Pons (tissue), 1 donor: ENCODE data around the gene MPV17.
"Not testable (repeated sequence)": the region's sequence is repeated elsewhere in the genome, so short reads cannot be mapped to it uniquely, and the experiment has no call there.

Experiments used
- DNase-seq: peaks from one replicate; pipeline ENCODE4 v3.0.0-alpha.2; 2016; ENCODE audit warnings: low spot score

MPV17 gene

GRCh38 chr2:27323596-27324285 lies 844 bp upstream of the MPV17 start:
- no peak for DNase-seq

DNA sequence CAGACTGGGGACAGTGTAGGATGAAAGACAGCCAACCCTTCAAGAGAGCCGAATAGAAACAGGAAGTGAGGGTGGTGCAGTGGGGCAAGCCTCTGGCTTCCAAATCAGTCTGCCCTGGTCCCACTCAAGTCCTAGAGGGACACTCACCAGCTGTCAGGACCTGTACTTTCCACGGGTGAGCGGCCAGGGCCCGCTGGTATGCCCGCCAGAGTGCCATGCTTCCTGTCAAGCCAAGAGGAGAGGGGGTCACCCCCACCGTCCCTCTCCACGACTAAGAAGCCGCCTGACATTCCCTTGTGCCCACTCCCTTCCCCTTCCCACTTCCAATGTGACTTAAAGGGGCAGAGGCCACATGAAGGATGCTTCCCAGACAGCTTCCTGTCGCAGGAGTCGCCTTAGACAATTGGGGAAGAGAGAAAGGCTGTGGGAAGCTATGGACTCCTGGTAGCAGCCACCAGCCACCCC lies 564 bp downstream of the MPV17 start:
- DNase-seq, result no peak

GRCh38 chr2:27320958-27321543 lies 1.8 kb downstream of the MPV17 start:
- no peak for DNase-seq

DNA sequence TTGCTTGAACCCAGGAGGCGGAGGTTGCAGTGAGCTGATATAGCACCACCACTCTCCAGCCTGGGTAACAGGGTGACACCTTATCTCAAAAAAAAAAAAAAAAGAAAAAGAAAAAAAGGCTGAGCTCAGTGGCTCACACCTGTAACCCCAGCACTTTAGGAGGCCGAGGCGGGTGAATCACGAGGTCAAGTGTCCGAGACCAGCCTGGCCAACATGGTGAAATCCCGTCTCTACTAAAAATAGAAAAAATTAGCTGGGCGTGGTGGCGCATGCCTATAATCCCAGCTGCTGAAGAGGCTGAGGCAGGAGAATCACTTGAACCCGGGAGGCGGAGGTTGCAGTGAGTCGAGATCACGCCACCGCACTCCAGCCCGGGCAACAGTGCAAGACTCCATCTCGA lies 3.1 kb downstream of the MPV17 start:
- DNase-seq, result not testable (repeated sequence)

DNA sequence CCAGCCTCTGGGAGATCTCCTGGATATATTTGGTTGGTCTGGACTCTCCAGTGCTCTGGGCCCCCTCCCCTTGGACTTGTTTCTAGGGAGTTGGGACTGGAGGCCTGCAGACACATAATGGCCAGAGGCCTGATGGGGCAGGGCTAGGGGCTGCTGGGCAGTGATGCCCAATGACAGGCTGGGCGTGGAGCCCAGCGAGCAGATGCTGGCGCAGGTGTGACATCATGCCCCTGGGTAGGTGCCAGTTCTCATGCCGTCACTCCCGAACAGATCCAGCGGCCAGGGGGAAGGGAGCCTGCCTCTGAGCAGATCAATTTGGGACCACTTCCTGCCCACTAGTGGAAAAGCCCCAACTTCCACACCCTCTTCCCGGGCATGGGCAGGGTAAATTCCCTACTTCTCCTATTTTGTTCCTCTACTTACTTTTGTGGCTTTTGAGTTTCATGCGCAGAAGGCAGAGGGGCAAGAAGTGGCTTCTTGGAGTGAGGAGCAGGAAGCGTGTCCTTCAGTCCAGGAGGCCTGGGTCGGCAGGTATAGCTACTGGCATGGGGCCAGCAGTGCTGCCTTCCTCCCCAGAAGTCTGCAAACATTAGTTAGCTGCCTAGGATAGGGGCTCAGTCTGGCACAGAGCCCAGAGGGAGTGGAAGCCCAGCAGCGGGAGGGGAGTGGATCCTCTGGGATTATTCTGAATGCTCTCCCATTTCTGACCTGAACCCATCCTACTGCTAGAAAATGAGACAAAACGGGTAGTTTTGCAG lies 6.1 kb downstream of the MPV17 start:
- DNase-seq, result peak; percentile 20

- no peak for DNase-seq
Measured at GRCh38 chr2:27315122-27315521, 7.8 kb downstream of the MPV17 start.

DNA sequence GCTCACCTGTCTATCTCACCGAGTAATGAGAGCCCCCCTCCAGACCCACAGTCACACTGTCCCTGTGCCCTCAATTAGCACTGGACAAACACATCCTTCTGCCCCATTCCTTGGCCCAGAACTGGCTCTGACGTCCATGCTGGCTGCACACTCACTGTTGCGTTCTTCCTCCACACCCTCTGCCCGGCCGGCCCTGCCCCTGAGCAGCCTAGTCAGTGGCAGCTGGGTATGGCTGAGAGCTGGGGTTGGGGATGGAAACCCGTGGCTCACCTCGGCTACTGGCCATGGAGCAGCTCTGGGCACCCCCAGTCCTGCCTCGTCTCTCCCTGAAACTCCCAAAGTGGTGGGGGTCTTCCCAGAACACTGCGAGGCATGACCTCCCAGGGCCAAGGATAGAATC lies 8.2 kb downstream of the MPV17 start:
- DNase-seq, result no peak

DNA sequence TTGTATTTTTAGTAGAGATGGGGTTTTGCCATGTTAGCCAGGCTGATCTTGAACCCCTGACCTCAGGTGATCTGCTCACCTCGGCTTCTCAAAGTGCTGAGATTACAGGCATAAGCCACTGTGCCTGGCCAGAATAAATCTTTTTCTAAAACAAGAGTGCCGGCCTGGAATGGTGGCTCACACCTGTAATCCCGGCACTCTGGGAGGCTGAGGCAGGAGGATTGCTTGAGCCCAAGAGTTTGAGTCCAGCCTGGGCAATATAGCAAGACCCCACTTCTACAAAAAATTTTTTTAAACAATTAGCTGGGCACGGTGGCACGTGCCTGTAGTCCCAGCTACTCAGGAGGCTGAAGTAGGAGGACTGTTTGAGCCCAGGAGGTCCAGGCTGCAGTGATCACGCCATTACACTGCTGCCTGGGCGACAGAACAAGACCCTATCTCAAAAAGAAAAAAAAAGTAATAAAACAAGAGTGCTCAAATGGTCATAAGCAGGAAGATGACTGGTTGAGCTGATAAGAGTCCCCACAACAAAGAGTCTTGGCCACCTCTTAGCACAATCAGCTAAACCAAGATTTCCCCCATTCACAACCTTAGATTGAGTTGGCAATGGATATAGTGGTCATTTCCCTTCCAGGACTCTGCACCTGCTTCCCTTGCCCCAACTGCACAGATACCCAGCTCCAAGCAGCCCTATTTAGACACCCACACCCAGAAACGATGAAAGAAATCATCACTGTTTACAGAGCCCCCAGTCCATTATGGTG lies 8.8 kb downstream of the MPV17 start:
- no peak for DNase-seq

DNA sequence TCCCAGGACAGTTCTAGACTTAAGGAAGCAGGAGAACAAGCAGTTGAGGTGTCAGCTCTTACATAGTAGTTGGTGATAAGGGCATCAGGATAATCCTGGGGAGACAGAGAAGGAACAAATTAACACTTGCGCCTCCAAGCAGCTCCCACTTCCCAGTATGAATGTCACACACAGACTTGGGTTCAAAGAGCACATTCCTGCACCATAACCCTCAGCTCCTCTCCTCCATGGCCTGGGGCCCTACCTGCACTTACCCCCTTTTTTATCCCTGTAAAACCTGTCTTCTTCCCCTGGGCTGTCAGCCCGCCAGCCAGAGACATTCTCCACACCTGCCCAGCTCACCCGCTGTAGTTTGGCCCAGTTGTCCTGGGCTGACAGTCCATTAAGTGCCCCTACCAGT lies 10.7 kb downstream of the MPV17 start:
- no peak for DNase-seq

GRCh38 chr2:27309651-27310050 lies 13.2 kb downstream of the MPV17 start:
- DNase-seq, result no peak

GRCh38 chr2:27308359-27308881 lies 14.5 kb downstream of the MPV17 start, which contains the start of gene UCN:
UCN (minus strand) TSS chr2:27308445; CDS start chr2:27307895, 550 bp downstream.
- no peak for DNase-seq

DNA sequence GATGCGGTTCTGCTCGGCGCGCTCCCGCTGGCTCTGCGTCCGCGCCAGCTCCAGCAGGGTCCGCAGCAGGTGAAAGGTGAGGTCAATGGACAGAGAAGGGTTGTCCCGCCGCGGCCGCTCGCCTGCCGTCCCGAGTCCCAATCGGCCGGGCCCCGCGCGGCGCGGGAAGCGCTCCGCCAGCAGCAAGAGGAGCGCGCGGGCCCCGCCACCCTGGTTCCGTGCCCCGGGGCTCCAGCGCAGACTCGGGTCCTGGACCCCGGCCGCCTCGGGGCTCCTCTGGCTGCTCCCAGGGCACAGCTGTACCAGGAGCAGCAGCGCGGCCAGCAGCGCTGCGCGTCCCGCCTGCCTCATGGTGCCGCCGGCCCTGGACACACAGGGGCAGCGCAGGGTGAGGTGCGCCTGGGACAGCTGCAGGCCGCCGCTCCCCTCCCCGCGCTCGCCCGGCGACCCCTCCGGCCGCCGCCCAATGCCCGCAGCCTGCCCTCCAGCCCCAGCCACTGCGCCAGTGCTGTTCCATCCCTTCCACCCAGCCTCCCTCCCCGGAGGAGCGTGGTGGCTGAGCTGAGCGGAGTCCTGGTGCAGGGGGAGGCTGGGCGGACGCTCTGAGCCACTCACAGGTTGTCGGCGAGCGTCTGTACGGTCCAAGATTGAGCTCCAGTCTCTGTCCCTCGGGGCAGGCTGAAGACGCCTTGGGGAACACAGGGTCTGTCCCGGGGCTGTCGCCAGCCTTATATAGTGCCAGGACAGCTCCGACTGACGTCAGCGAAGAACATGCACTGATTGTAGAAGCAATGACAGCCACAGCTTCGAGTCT lies 15.1 kb downstream of the MPV17 start:
- no peak for DNase-seq

- no peak for DNase-seq
Measured at GRCh38 chr2:27307287-27307544, 15.7 kb downstream of the MPV17 start.

- DNase-seq, result no peak
Measured at GRCh38 chr2:27306573-27307286, 16.2 kb downstream of the MPV17 start.

DNA sequence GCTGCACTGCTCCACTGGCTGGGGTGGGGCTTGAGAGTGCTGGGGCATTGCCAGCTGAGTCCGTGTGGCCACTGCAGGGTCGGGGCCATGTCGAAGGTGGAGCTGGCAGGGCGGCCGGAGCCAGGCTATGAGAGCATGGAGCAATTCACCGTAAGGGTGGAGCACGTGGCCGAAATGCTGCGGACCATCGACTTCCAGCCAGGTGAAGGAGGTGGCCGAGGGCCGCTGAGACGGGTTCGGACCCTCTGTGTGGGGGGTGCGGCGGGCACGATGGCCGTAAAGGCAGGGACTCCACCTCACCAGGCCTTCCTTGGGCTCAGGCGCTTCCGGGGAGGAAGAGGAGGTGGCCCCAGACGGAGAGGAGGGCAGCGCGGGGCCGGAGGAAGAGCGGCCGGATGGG lies 16.8 kb downstream of the MPV17 start:
- no peak for DNase-seq

GRCh38 chr2:27305516-27305915 lies 17.4 kb downstream of the MPV17 start:
- DNase-seq, result no peak

- DNase-seq, result no peak
Measured at GRCh38 chr2:27304488-27305240, 18.2 kb downstream of the MPV17 start.

- peak; percentile 58 for DNase-seq
Measured at GRCh38 chr2:27303093-27304025, 19.5 kb downstream of the MPV17 start.

DNA sequence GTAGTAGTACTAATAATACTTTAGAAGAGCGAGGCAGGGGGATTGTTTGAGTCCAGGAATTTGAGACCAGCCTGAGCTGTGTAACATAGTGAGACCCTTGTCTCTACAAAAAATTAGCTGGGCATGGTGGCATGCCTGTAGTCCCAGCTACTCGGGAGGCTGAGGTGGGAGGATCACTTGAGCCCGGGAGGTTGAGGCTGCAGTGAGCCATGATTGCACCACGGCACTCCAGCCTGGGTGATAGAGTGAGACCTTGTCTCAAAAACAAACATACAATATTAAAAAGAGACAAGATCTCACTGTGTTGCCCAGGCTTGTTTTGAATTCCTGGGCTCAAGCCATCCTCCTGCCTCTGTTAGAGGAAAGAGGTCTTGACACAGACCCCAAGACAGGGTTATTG lies 22.3 kb downstream of the MPV17 start:
- not testable (repeated sequence) for DNase-seq
